Mesendoderm (in vitro differentiated cells): ENCODE results near the gene SEC14L1.

Experiments
- DNase-seq: peaks from one replicate; pipeline ENCODE4 v3.0.0; 2013
- H2AK5ac ChIP-seq: 2 replicates; pipeline ENCODE4 v1.6.1; 2013; ENCODE audit warnings: low read length, inconsistent platforms
- H2BK120ac ChIP-seq: 2 replicates; pipeline ENCODE4 v1.6.1; 2013; ENCODE audit warnings: low read depth, mild to moderate bottlenecking, low read length, moderate library complexity, mixed read lengths
- H2BK15ac ChIP-seq: replicated peaks from 2 replicates; pipeline ENCODE4 v1.6.1; 2013; ENCODE audit warnings: low read depth, mild to moderate bottlenecking, moderate library complexity
- H2BK5ac ChIP-seq: 2 replicates; pipeline ENCODE4 v1.6.1; 2013; ENCODE audit warnings: low read length, inconsistent platforms
- H3K18ac ChIP-seq: 2 replicates; pipeline ENCODE4 v1.6.1; 2013; ENCODE audit warnings: mild to moderate bottlenecking, low read length, mixed read lengths
- H3K23ac ChIP-seq: one replicate; pipeline ENCODE4 v1.6.1; 2013; ENCODE audit warnings: low read length
- H3K27ac ChIP-seq: 2 replicates; pipeline ENCODE4 v1.5.1; 2013; ENCODE audit warnings: low read depth, mild to moderate bottlenecking, inconsistent platforms, low read length, moderate library complexity
- H3K27me3 ChIP-seq: 2 replicates; pipeline ENCODE4 v1.6.1; 2013; ENCODE audit warnings: low read length, control low read depth, mild to moderate bottlenecking, inconsistent platforms; ENCODE audit not compliant: insufficient read depth, poor library complexity
- H3K36me3 ChIP-seq: 2 replicates; pipeline ENCODE4 v1.6.1; 2013; ENCODE audit warnings: low read length, inconsistent platforms; ENCODE audit not compliant: control insufficient read depth, insufficient read depth
- H3K4ac ChIP-seq: one replicate; pipeline ENCODE4 v1.6.1; 2013; ENCODE audit warnings: low read depth, mild to moderate bottlenecking, low read length, moderate library complexity
- H3K4me1 ChIP-seq: 2 replicates; pipeline ENCODE4 v1.6.1; 2013; ENCODE audit warnings: low read depth, low read length, inconsistent platforms; ENCODE audit not compliant: control insufficient read depth
- H3K4me2 ChIP-seq: 2 replicates; pipeline ENCODE4 v1.6.1; 2013; ENCODE audit warnings: low read length
- H3K4me3 ChIP-seq: 2 replicates; pipeline ENCODE4 v1.5.1; 2013; ENCODE audit warnings: mild to moderate bottlenecking, low read length
- H3K56ac ChIP-seq: one replicate; pipeline ENCODE4 v1.6.1; 2013; ENCODE audit warnings: low read length
- H3K79me1 ChIP-seq: 2 replicates; pipeline ENCODE4 v1.6.1; 2013; ENCODE audit warnings: low read length, inconsistent platforms
- H3K79me2 ChIP-seq: 2 replicates; pipeline ENCODE4 v1.6.1; 2013; ENCODE audit warnings: mild to moderate bottlenecking, low read length; ENCODE audit not compliant: control insufficient read depth, insufficient read depth
- H3K9ac ChIP-seq: 2 replicates; pipeline ENCODE4 v1.6.1; 2013; ENCODE audit warnings: low read length, inconsistent platforms
- H4K5ac ChIP-seq: one replicate; pipeline ENCODE4 v1.6.1; 2013; ENCODE audit warnings: low read length
- H4K8ac ChIP-seq: one replicate; pipeline ENCODE4 v1.6.1; 2013; ENCODE audit warnings: low read depth, mild to moderate bottlenecking, control low read depth, low read length, moderate library complexity
- whole genome bisulfite sequencing: extraction: QIAGEN DNeasy Blood & Tissue Kit; methylation state at CpG from one replicate; pipeline ENCODE4 v1.1.7; 2013; ENCODE audit warnings: low lambda C conversion rate, missing lambda C conversion rate; ENCODE audit not compliant: insufficient coverage; ENCODE audit errors: extremely low coverage; 5-methylcytosine and 5-hydroxymethylcytosine counted together

SEC14L1 gene

DNA sequence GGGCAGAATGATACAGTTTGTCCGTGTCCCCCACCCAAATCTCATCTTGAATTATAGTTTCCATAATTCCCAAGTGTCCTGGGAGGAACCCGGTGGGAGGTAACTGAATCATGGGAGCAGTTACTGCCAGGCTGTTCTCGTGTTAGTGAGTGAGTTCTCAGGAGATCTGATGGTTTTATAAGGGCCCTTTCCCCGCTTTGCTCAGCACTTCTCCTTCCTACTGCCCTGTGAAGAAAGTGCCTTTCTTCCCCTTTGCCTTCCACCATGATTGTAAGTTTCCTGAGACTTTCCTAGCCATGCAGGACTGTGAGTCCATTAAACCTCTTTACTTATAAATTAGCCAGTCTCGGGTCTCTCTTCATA, 28.9 kb upstream of the SEC14L1 start:
- no CpG with 5 or more reads among the region's 5 CpGs for WGBS

DNA sequence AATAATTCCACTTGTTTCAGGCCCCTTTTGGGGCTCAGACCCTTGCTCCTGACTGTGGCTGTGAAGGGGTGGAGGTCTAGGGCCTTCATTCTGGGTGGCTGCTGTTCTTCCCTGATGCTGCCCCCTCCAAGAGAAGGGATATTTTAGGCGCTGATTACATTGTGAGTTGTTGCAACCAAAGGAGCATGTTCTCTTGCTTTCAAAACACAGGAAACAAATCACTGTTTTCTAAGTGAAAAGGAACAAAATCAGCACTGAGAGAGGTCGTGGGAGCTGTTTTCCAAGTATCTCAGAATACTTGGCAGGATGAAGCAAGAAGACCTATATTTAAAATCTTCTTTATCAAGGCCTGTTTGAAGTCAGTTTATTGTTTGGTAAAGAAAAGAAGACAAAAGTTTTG, 25.3 kb upstream of the SEC14L1 start:
- Histone ChIP-seq H3K27me3 (no peaks in the 10 kb centered on the region), H4K5ac (no peak overlapping the region), H3K4me2 (no peak overlapping the region), H3K18ac (no peak overlapping the region), H3K4me1 (no peaks in the 10 kb centered on the region), H3K79me1 (no peaks in the 10 kb centered on the region), H3K56ac (no peak overlapping the region), H3K36me3 (no peaks in the 10 kb centered on the region), H3K79me2 (no peaks in the 10 kb centered on the region), H3K4ac (no peak overlapping the region), H2BK120ac (no peak overlapping the region), H2AK5ac (no peak overlapping the region), H4K8ac (no peak overlapping the region), H3K23ac (no peak overlapping the region), H3K9ac (no peak overlapping the region), H2BK5ac (no peak overlapping the region), H3K4me3 (no peak overlapping the region), H2BK15ac (no peak overlapping the region), H3K27ac (no peak overlapping the region)
- DNase-seq, result no peak
- WGBS, result no CpG with 5 or more reads among the region's 2 CpGs

More for the DNA sequence above, 28.9 kb upstream of the SEC14L1 start:
- Histone ChIP-seq H2BK15ac (no peak overlapping the region), H3K4ac (no peak overlapping the region), H3K56ac (no peak overlapping the region), H4K8ac (no peak overlapping the region), H3K4me1 (peaks cover 2% of the 10 kb centered on the region), H3K27ac (no peak overlapping the region), H3K18ac (no peak overlapping the region), H3K9ac (no peak overlapping the region), H2AK5ac (no peak overlapping the region), H3K27me3 (no peaks in the 10 kb centered on the region), H2BK5ac (no peak overlapping the region), H3K4me3 (no peak overlapping the region), H3K36me3 (no peaks in the 10 kb centered on the region), H3K23ac (no peak overlapping the region), H4K5ac (no peak overlapping the region), H2BK120ac (no peak overlapping the region), H3K4me2 (no peak overlapping the region), H3K79me1 (no peaks in the 10 kb centered on the region), H3K79me2 (no peaks in the 10 kb centered on the region)
- DNase-seq, result no peak

DNA sequence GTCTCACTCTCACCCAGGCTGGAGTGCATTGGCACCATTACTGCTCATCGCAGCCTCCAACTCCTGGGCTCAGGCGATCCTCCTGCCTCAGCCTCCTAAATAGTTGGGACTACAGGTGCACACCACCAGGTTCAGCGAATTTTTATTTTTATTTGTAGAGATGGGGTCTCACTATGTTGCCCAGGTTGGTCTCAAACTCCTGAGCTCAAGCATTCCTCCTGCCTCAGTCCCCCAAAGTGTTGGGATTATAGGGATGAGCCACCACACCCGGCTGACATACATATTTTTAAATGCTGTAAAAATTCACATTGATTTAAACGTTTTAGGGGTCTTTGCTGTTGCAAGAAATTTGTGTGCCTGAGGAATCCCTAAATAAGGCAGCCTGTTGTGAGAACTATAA, 24.8 kb upstream of the SEC14L1 start:
- Histone ChIP-seq H3K79me2 (no peaks in the 10 kb centered on the region), H3K4me2 (no peak overlapping the region), H2AK5ac (no peak overlapping the region), H3K56ac (no peak overlapping the region), H2BK15ac (no peak overlapping the region), H3K79me1 (no peaks in the 10 kb centered on the region), H4K8ac (no peak overlapping the region), H3K23ac (no peak overlapping the region), H3K18ac (no peak overlapping the region), H3K27ac (no peak overlapping the region), H2BK5ac (no peak overlapping the region), H2BK120ac (no peak overlapping the region), H3K4me3 (no peak overlapping the region), H3K36me3 (no peaks in the 10 kb centered on the region), H3K4ac (no peak overlapping the region), H3K9ac (no peak overlapping the region), H4K5ac (no peak overlapping the region), H3K4me1 (no peaks in the 10 kb centered on the region), H3K27me3 (no peaks in the 10 kb centered on the region)
- no CpG with 5 or more reads among the region's 5 CpGs for WGBS
- no peak for DNase-seq

DNA sequence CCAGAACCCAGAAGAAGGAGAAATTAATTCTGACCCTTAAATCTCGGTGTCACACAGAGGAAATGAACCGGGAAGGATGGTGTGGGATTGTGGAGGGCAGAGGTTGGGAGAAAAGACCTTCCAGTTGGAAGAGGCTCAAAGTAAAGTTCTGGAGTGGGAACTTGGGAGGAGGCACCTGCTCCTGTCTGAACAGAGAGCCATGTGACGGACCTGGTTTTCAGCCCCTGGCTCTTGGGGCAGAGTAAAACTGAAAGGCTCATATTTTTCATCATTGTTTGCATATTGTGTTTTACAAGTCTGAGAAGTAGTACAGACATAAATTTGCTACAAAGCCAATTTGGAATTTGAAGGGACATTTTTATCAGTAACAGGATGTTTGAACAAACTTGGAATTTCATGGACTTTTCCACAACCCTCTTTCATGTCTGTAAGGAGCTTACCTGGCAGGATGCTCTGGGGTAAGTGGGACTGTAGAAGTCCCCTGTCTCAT, 24.4 kb upstream of the SEC14L1 start:
- no peak overlapping the region for H2BK5ac ChIP-seq
- no CpG with 5 or more reads among the region's 3 CpGs for WGBS
- no peak overlapping the region for H4K5ac ChIP-seq
- DNase-seq, result no peak
- H4K8ac ChIP-seq, result no peak overlapping the region
- H2BK15ac ChIP-seq, result no peak overlapping the region
- H3K4me1 ChIP-seq, result no peaks in the 10 kb centered on the region
- H3K79me1 ChIP-seq, result no peaks in the 10 kb centered on the region
- H2AK5ac ChIP-seq, result no peak overlapping the region
- H3K36me3 ChIP-seq, result no peaks in the 10 kb centered on the region
- H3K4ac ChIP-seq, result no peak overlapping the region
- no peak overlapping the region for H3K9ac ChIP-seq
- no peaks in the 10 kb centered on the region for H3K27me3 ChIP-seq
- H2BK120ac ChIP-seq, result no peak overlapping the region
- no peak overlapping the region for H3K27ac ChIP-seq
- no peak overlapping the region for H3K4me3 ChIP-seq
- H3K18ac ChIP-seq, result no peak overlapping the region
- H3K4me2 ChIP-seq, result no peak overlapping the region
- H3K23ac ChIP-seq, result no peak overlapping the region
- H3K79me2 ChIP-seq, result no peaks in the 10 kb centered on the region
- no peak overlapping the region for H3K56ac ChIP-seq

DNA sequence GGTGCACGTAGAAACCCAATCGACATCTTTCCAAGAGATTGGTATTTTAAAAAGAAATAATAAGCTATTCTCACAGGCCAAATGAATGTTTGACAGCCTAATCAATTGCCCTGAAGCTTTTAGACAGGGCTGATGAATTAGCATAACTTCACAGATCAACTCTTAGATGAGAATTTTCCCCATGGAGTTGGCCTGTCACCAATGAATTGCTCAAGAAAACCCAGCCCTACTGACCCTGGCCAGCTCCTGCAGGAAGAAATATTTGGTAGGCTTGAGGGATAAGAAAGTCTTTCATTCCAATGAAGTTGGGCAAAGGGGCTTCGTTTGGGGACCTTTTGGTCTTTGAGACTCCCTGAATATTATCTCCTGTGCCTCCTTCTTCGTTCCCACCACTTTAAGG, 23.4 kb upstream of the SEC14L1 start:
- Histone ChIP-seq H3K4me2 (no peak overlapping the region), H3K18ac (no peak overlapping the region), H4K8ac (no peak overlapping the region), H3K56ac (no peak overlapping the region), H3K79me2 (no peaks in the 10 kb centered on the region), H3K23ac (no peak overlapping the region), H3K9ac (no peak overlapping the region), H3K4ac (no peak overlapping the region), H2BK15ac (no peak overlapping the region), H3K4me3 (no peak overlapping the region), H3K36me3 (no peaks in the 10 kb centered on the region), H3K27me3 (no peaks in the 10 kb centered on the region), H2AK5ac (no peak overlapping the region), H2BK120ac (no peak overlapping the region), H4K5ac (no peak overlapping the region), H2BK5ac (no peak overlapping the region), H3K79me1 (no peaks in the 10 kb centered on the region), H3K4me1 (no peaks in the 10 kb centered on the region), H3K27ac (no peak overlapping the region)
- WGBS, result no CpG with 5 or more reads among the region's 4 CpGs
- DNase-seq, result no peak

DNA sequence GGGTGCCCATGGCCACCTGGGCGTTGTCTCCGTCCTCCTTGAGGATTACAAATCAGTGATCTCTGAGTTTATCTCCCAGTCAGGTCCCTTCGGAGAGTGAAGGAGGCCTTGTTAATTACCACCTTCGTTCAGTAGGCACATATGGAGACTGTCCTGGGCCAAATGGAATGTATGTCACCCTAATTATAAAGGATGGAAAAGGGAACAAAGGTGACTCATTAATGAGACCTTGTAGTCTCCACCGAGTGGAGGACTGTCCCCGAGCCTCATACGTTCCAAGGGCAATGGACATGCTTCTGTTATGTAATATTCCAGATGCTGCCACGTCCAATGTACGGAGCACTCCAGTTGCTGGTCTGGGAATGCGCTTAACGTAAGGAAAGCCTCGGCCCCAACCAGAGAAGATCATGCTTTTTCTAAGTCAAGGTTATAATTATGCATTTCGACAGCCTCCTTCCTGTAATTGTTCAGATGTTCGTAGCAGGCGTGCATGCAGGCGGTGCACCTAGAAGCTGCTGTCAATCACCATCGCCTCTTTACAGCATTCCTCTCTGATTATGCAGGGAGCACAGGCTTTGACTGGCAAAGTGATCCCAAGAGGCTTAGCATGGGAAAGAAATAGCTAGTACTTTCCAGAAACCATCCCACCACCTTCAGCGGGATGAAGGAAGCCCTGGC, 22.4 kb upstream of the SEC14L1 start:
- Histone ChIP-seq H3K79me1 (no peaks in the 10 kb centered on the region), H3K36me3 (no peaks in the 10 kb centered on the region), H3K4me2 (no peak overlapping the region), H4K5ac (no peak overlapping the region), H2BK120ac (no peak overlapping the region), H3K4ac (no peak overlapping the region), H3K9ac (no peak overlapping the region), H2BK5ac (no peak overlapping the region), H2AK5ac (no peak overlapping the region), H3K4me1 (no peaks in the 10 kb centered on the region), H3K79me2 (no peaks in the 10 kb centered on the region), H3K27me3 (no peaks in the 10 kb centered on the region), H3K27ac (no peak overlapping the region), H3K56ac (no peak overlapping the region), H2BK15ac (no peak overlapping the region), H3K23ac (no peak overlapping the region), H4K8ac (no peak overlapping the region), H3K4me3 (no peak overlapping the region), H3K18ac (no peak overlapping the region)
- DNase-seq, result no peak
- no CpG with 5 or more reads among the region's 18 CpGs for WGBS
